Caco-2 (cell line): ENCODE results near the gene SLC26A1. TPM values are rescaled to one million over a fixed set of nuclear protein-coding genes. Genes with fewer than 3 reads are reported as not detected.

Experiments
- BruUV-seq: library from RNA; stranded (reverse); fragments of 400-500 nt; replicated peaks from 2 replicates; lab custom pipeline; 2021; lab: Mats Ljungman, UMichigan
- CTCF ChIA-PET: fragments of 300-600 bp; sonication (Branson Sonifier 250); formaldehyde crosslinking; loops from one replicate; lab custom pipeline; 2022; ENCODE audit warnings: antibody characterized with exemption; lab: Charles Lee
- POLR2A ChIA-PET: fragments of 300-600 bp; sonication (Branson Sonifier 250); formaldehyde crosslinking; loops from one replicate; lab custom pipeline; 2022; ENCODE audit warnings: antibody characterized with exemption; lab: Charles Lee
- DNase-seq, 2 experiments: peaks; one replicate each; pipeline versions ENCODE4 v3.0.0 to v3.0.0-alpha.2; 2020 to 2022
- H3K27me3 ChIP-seq: replicated peaks from 2 replicates; pipeline ENCODE4 v1.6.0; 2011; ENCODE audit warnings: low read length; ENCODE audit not compliant: control insufficient read depth, insufficient read depth
- H3K36me3 ChIP-seq: 2 replicates; pipeline ENCODE4 v1.5.1; 2011; ENCODE audit warnings: low read length; ENCODE audit not compliant: control insufficient read depth, insufficient read depth
- H3K4me1 ChIP-seq: fragments of 250-450 bp; sonication (Bioruptor Pico); 2 replicates; pipeline ENCODE4 v1.5.1; 2020; ENCODE audit warnings: mild to moderate bottlenecking
- H3K4me3 ChIP-seq: 2 replicates; pipeline ENCODE4 v1.5.1; 2011; ENCODE audit warnings: low read depth, mild to moderate bottlenecking, control low read depth, low read length
- H3K9me3 ChIP-seq: fragments of 250-450 bp; sonication (Bioruptor Pico); 2 replicates; pipeline ENCODE4 v1.5.1; 2020; ENCODE audit warnings: mild to moderate bottlenecking, moderate library complexity
- H3K27ac Mint-ChIP-seq: one replicate; pipeline ENCODE4 v1.8.0; 2022; ENCODE audit warnings: mixed read lengths; ENCODE audit not compliant: unreplicated experiment
- H3K27me3 Mint-ChIP-seq: one replicate; pipeline ENCODE4 v1.8.0; 2022; ENCODE audit warnings: mixed read lengths; ENCODE audit not compliant: insufficient read depth, unreplicated experiment
- H3K36me3 Mint-ChIP-seq: one replicate; pipeline ENCODE4 v1.8.0; 2022; ENCODE audit warnings: mild to moderate bottlenecking, mixed read lengths; ENCODE audit not compliant: insufficient read depth, unreplicated experiment
- H3K4me1 Mint-ChIP-seq: one replicate; pipeline ENCODE4 v1.8.0; 2022; ENCODE audit warnings: low read depth, mixed read lengths; ENCODE audit not compliant: unreplicated experiment
- H3K4me3 Mint-ChIP-seq: one replicate; pipeline ENCODE4 v1.8.0; 2022; ENCODE audit warnings: mild to moderate bottlenecking, moderate library complexity, mixed read lengths; ENCODE audit not compliant: unreplicated experiment
- H3K9me3 Mint-ChIP-seq: one replicate; pipeline ENCODE4 v1.8.0; 2022; ENCODE audit warnings: mixed read lengths; ENCODE audit not compliant: unreplicated experiment
- CTCF ChIP-seq, 2 experiments: fragments of 200-600 bp in 1 of 2; IDR thresholded peaks; 1 replicate in 1 of 2; 2 replicates in 1 of 2; pipeline versions ENCODE4 v1.5.1 to v1.8.0; 2011 to 2022; ENCODE audit warnings: antibody characterized with exemption in 1 of 2, control low read depth in 1 of 2, inconsistent platforms in 1 of 2, low read depth in 1 of 2, low read length in 1 of 2, mild to moderate bottlenecking in 1 of 2, moderate library complexity in 1 of 2; ENCODE audit not compliant: insufficient read depth in 1 of 2, severe bottlenecking in 1 of 2, unreplicated experiment in 1 of 2
- intact Hi-C: fragments of 100-400 bp; cut with micrococcal nuclease; formaldehyde crosslinking; loops from one replicate; pipeline ENCODE4 v1.10.0; 2022; ENCODE audit not compliant: unreplicated experiment
- total RNA-seq: library from RNA; stranded (reverse); gene quantifications from 2 replicates; pipeline ENCODE4 v1.2.3, GENCODE V29; 2022

SLC26A1 gene
- total RNA-seq, 1 experiment from 2014 or later, result 9.6 TPM

GRCh38 chr4:1017706-1018105 is 24.5 kb upstream of the SLC26A1 start:
- CTCF ChIA-PET, result no interaction called here
- POLR2A ChIA-PET, result no interaction called here

GRCh38 chr4:1017211-1017610 is 24.0 kb upstream of the SLC26A1 start:
- Histone ChIP-seq H3K27me3 (no peaks in the 10 kb centered on the region), H3K36me3 (no peaks in the 10 kb centered on the region), H3K4me1 (no peaks in the 10 kb centered on the region), H3K9me3 (no peaks in the 10 kb centered on the region), H3K4me3 (no peak overlapping the region)
- ChIA-PET POLR2A (no interaction called here), CTCF (interaction anchor here (0.5 kb wide), 1 partner anchor 16 kb away, joined by 3 read pairs; no protein-coding TSS in a partner anchor)
- DNase-seq, result no peak
- Mint-ChIP-seq H3K9me3 (no peaks in the 10 kb centered on the region), H3K27ac (no peak overlapping the region), H3K27me3 (no peaks in the 10 kb centered on the region), H3K4me1 (no peaks in the 10 kb centered on the region), H3K36me3 (peaks cover 5% of the 10 kb centered on the region), H3K4me3 (no peak overlapping the region)
- no peak for TF ChIP-seq CTCF (IDR thresholded peaks at IDR 0.05; ENCODE audit: insufficient read depth in 1 of 2, low read depth in 1 of 2, low read length in 1 of 2, severe bottlenecking in 1 of 2, unreplicated experiment in 1 of 2)
- intact Hi-C loops, result no loop called here
- BruUV-seq, result no TSS peak

More at GRCh38 chr4:1017706-1018105, 24.5 kb upstream of the SLC26A1 start:
- Histone ChIP-seq H3K4me3 (no peak overlapping the region), H3K36me3 (no peaks in the 10 kb centered on the region), H3K9me3 (no peaks in the 10 kb centered on the region), H3K4me1 (no peaks in the 10 kb centered on the region), H3K27me3 (no peaks in the 10 kb centered on the region)
- TF ChIP-seq CTCF (IDR thresholded peaks at IDR 0.05; ENCODE audit: insufficient read depth in 1 of 2, low read depth in 1 of 2, low read length in 1 of 2, severe bottlenecking in 1 of 2, unreplicated experiment in 1 of 2), result no peak
- no peak for DNase-seq
- BruUV-seq, result no TSS peak
- H3K27ac Mint-ChIP-seq, result no peak overlapping the region
- intact Hi-C loops, result no loop called here
- H3K27me3 Mint-ChIP-seq, result no peaks in the 10 kb centered on the region
- H3K4me3 Mint-ChIP-seq, result no peak overlapping the region
- H3K9me3 Mint-ChIP-seq, result no peaks in the 10 kb centered on the region
- H3K4me1 Mint-ChIP-seq, result no peaks in the 10 kb centered on the region
- peaks cover 5% of the 10 kb centered on the region for H3K36me3 Mint-ChIP-seq

GRCh38 chr4:1015746-1016145 is 22.5 kb upstream of the SLC26A1 start:
- no peaks in the 10 kb centered on the region for H3K9me3 ChIP-seq
- no peak overlapping the region for H3K4me3 Mint-ChIP-seq
- no peak overlapping the region for H3K4me3 ChIP-seq
- no TSS peak for BruUV-seq
- H3K27me3 Mint-ChIP-seq, result no peaks in the 10 kb centered on the region
- no peak for DNase-seq
- ChIA-PET CTCF (no interaction called here), POLR2A (interaction anchor here (0.7 kb wide), 1 partner anchor 222 kb away, joined by 6 read pairs; no protein-coding TSS in a partner anchor)
- intact Hi-C loops, result no loop called here
- H3K4me1 ChIP-seq, result no peaks in the 10 kb centered on the region
- no peaks in the 10 kb centered on the region for H3K27me3 ChIP-seq
- no peaks in the 10 kb centered on the region for H3K4me1 Mint-ChIP-seq
- no peak for TF ChIP-seq CTCF (IDR thresholded peaks at IDR 0.05; ENCODE audit: insufficient read depth in 1 of 2, low read depth in 1 of 2, low read length in 1 of 2, severe bottlenecking in 1 of 2, unreplicated experiment in 1 of 2)
- no peak overlapping the region for H3K27ac Mint-ChIP-seq
- peaks cover 5% of the 10 kb centered on the region for H3K36me3 Mint-ChIP-seq
- H3K9me3 Mint-ChIP-seq, result no peaks in the 10 kb centered on the region
- H3K36me3 ChIP-seq, result no peaks in the 10 kb centered on the region
